ENCODE results near the gene CPA1. TPM values are rescaled to one million over a fixed set of nuclear protein-coding genes. Genes with fewer than 3 reads are reported as not detected.

CPA1 gene
- total and polyA plus RNA-seq, 2 of the 4 experiments (the other 2 are of a cell fraction), result not detected

GRCh38 chr7:130356876-130357611, 23.2 kb upstream of the CPA1 start:
- DNase-seq (peak; percentile 91), ATAC-seq (ENCODE audit: low read depth) (peak; percentile 2)
- Histone ChIP-seq H3K4ac (ENCODE audit: low read depth, low read length) (peak overlapping the region; percentile 100), H3K9ac (ENCODE audit: low read depth, low read length) (peak overlapping the region; percentile 47), H3K27ac (ENCODE audit: insufficient read depth, low read length) (peak overlapping the region; percentile 96), H3K79me1 (ENCODE audit: low read depth in 1 of 2, low read length in 2 of 2) (peaks cover 0 to 6% of the 10 kb centered on the region in 2 experiments; a peak in 1 of 4 replicates), H3K27me3 (ENCODE audit: control insufficient read depth, insufficient read depth, low read length) (no peaks in the 10 kb centered on the region), H2BK5ac (ENCODE audit: low read depth, low read length, poor library complexity, severe bottlenecking) (peak overlapping the region; percentile 100), H3K9me3 (ENCODE audit: control insufficient read depth, insufficient read depth, low read length) (peaks cover 8% of the 10 kb centered on the region), H2AK9ac (replicated peaks; ENCODE audit: low read depth, low read length, poor library complexity) (peak overlapping the region; percentile 95), H3K4me2 (ENCODE audit: low read depth, low read length) (peak overlapping the region; percentile 34; the same call in 1 of the 2 replicates), H2AFZ (replicated peaks; ENCODE audit: low read length, poor library complexity) (peak overlapping the region; percentile 82), H3K4me1 (ENCODE audit: control insufficient read depth, insufficient read depth, low read length) (peaks cover 25% of the 10 kb centered on the region), H2BK15ac (ENCODE audit: low read depth, low read length) (peak overlapping the region; percentile 98), H4K20me1 (ENCODE audit: insufficient read depth, low read length) (no peaks in the 10 kb centered on the region), H2BK20ac (ENCODE audit: low read depth, low read length) (peak overlapping the region; percentile 99), H3K14ac (replicated peaks; ENCODE audit: low read depth, low read length) (peak overlapping the region; percentile 98), H3K9me1 (ENCODE audit: insufficient read depth, low read length) (peaks cover 20% of the 10 kb centered on the region), H2BK120ac (ENCODE audit: low read depth, low read length) (peak overlapping the region; percentile 100), H4K91ac (ENCODE audit: insufficient read depth, low read depth, low read length) (peak overlapping the region; percentile 100), H3K23ac (ENCODE audit: low read depth, low read length) (peak overlapping the region; percentile 99), H2AK5ac (ENCODE audit: low read depth, low read length) (peak overlapping the region; percentile 100), H4K5ac (ENCODE audit: low read depth, low read length) (peak overlapping the region; percentile 96), H3K36me3 (ENCODE audit: control insufficient read depth, insufficient read depth, low read length) (no peaks in the 10 kb centered on the region), H3K18ac (ENCODE audit: low read depth, low read length) (peak overlapping the region; percentile 98), H3K56ac (ENCODE audit: extremely low read depth, insufficient read depth, low read length) (peak overlapping the region; percentile 95), H4K8ac (ENCODE audit: low read depth in 2 of 2, low read length in 2 of 2) (peak overlapping the region; percentile 94 to 96), H3K4me3 (ENCODE audit: insufficient read depth, low read depth, low read length) (no peak overlapping the region)
- POLR2A ChIA-PET (ENCODE audit: unreplicated experiment), result interaction anchor here (0.6 kb wide), 1 partner anchor 53 kb away, joined by 4 read pairs; no protein-coding TSS in a partner anchor
- dilution Hi-C loops (cut with HindIII; ENCODE audit: low sequenced_read_pairs, unreplicated experiment), result no loop called here
- TF ChIP-seq RAD21 (IDR thresholded peaks at IDR 0.05; ENCODE audit: low read length) (no peak), RCOR1 (IDR thresholded peaks at IDR 0.05; ENCODE audit: insufficient replicate concordance, low read length) (no peak), BHLHE40 (IDR thresholded peaks at IDR 0.05; ENCODE audit: low read depth, low read length) (peak; percentile 45; the same call in 1 of the 2 replicates), MXI1 (IDR thresholded peaks at IDR 0.05; ENCODE audit: borderline replicate concordance, low read depth, low read length) (no peak; the same call in 1 of the 2 replicates), ELK1 (IDR thresholded peaks at IDR 0.05; ENCODE audit: borderline replicate concordance, low read depth, low read length) (no peak), FOS (IDR thresholded peaks at IDR 0.05; ENCODE audit: low read depth, low read length) (peak; percentile 88), CEBPB (IDR thresholded peaks at IDR 0.05; ENCODE audit: low read depth, low read length) (peak; percentile 95), MAZ (IDR thresholded peaks at IDR 0.05; ENCODE audit: borderline replicate concordance, low read depth, low read length) (peak; percentile 92)
- CTCF ChIA-PET, result interaction anchor here (0.6 to 0.7 kb wide), 4 partner anchors 143 to 285 kb away, joined by 3 to 8 read pairs (median 4); no protein-coding TSS in a partner anchor
- in situ Hi-C loops (cut with MboI; ENCODE audit: low sequenced_read_pairs), result no loop called here
- no CpG with 5 or more reads among the region's 16 CpGs for WGBS, 2 experiments (ENCODE audit: extremely low coverage in 2 of 2, insufficient read length in 1 of 2)
- intact Hi-C loops (cut with micrococcal nuclease), result loop anchor here (1.0 to 10.0 kb wide), 4 partner anchors 64 to 284 kb away; partner anchors contain the start of genes CPA4 and MEST
- no TSS peak for BruUV-seq (replicated peaks)

Measured in IMR-90 (cell line).